ENCODE data around the gene TYW3.

TYW3 gene

DNA sequence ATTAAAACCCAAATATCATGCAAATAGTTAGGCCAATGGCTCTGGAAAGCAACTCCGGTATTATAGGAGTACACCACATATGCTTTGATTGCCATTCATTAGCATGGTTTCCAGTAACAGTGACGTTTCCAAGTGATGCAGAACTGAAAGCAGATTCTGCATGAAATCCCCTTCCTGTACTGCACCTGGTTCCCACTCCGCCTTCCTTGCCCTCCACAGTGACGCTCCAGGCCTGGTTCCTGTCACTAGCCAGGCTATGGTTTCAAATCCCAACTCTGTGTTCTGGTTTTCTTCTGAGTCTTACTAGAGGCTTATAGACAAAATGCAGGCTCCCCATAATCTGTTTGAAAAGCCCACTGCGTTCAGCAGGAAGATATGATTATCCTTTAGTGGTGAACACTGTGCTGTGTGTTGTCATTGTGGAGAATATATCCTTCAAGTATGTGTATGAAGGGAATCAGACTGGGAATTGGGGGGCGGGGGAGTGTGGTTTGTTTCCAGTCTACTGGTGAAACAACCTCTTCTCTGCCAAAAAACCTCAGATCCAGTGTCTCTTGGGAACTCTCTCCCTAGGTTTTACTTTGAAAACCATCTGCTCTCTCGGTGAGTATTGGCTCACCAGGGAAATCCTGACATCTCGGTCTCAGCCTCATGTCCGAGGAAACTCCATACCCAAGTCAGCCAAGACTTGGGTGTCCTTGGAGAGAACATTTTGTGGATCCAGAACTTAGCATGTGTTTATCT is 78.7 kb downstream of the TYW3 start:
- no peak for DNase-seq

DNA sequence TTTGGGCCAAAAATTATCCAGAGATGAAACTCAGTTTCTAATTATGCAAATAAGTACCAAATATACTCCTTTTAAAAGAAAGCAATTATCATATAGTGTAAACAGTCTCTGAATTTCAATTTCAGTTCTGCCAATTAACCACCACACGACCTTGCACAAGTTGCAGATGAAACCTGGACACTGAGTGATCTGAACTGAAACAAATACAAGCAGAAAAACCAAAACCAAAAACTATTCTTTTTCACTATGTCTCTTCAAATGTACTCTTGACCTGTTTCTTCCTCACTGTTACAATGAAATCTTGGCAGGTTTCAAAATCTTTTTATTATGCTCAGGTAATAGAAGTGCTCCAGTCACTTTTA is 79.2 kb downstream of the TYW3 start:
- DNase-seq = no peak

Data from NCI-H1417 treated with DMSO at 0.1 percent for 48 hours (cell line).